Measurements from ENCODE around the gene KDM6A. TPM values are rescaled to one million over a fixed set of nuclear protein-coding genes. Genes with fewer than 3 reads are reported as not detected.

Gene KDM6A
- total and polyA plus RNA-seq, 2 donors (not counting 1 experiment from before 2014, with no cell fraction given), result 13.8 to 28.4 TPM

DNA sequence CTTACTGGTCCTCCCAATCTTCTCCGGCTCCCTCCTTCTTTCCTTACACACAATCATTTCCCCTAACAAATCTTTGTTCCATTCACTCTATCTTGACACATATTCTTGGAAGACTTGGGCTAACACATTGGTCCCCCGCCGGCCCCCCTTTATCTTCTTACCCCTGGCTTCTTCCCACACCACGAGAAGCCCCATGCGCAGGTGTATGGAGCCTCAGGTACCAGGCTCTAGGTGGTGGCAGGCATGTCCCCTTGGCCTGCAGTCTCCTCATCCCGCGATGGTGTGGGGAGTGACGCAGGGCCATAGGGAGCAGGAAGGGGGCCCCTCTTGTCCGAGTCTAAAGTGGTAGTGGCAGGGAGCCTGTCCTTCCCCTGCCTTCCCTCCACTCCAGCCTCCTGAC, 277.8 kb downstream of the KDM6A start:
- Histone ChIP-seq H3K9me3 (ENCODE audit: control insufficient read depth, insufficient read depth, low read depth, low read length) (no peaks in the 10 kb centered on the region), H3K79me2 (ENCODE audit: control insufficient read depth, insufficient read depth, low read length) (no peaks in the 10 kb centered on the region), H3K4me2 (ENCODE audit: extremely low read depth, insufficient read depth, low read length) (no peak overlapping the region), H3K27me3 (ENCODE audit: control insufficient read depth, insufficient read depth, low read length) (no peaks in the 10 kb centered on the region), H3K4me1 (ENCODE audit: control insufficient read depth, extremely low read depth, insufficient read depth, low read length) (no peaks in the 10 kb centered on the region), H3K36me3 (ENCODE audit: control insufficient read depth, insufficient read depth, low read length) (no peaks in the 10 kb centered on the region), H4K20me1 (ENCODE audit: control insufficient read depth, extremely low read depth, insufficient read depth, low read length) (no peaks in the 10 kb centered on the region), H2AFZ (ENCODE audit: low read length) (no peak overlapping the region), H3K27ac (ENCODE audit: insufficient read depth, low read length) (no peak overlapping the region), H3K4me3 (replicated peaks in 1 of 4; ENCODE audit: control extremely low read depth in 1 of 4, insufficient read depth in 1 of 4, low read depth in 3 of 4, low read length in 4 of 4) (no peak overlapping the region), H3K9ac (ENCODE audit: insufficient read depth, low read length) (no peak overlapping the region)
- TF ChIP-seq, protein P1, sequence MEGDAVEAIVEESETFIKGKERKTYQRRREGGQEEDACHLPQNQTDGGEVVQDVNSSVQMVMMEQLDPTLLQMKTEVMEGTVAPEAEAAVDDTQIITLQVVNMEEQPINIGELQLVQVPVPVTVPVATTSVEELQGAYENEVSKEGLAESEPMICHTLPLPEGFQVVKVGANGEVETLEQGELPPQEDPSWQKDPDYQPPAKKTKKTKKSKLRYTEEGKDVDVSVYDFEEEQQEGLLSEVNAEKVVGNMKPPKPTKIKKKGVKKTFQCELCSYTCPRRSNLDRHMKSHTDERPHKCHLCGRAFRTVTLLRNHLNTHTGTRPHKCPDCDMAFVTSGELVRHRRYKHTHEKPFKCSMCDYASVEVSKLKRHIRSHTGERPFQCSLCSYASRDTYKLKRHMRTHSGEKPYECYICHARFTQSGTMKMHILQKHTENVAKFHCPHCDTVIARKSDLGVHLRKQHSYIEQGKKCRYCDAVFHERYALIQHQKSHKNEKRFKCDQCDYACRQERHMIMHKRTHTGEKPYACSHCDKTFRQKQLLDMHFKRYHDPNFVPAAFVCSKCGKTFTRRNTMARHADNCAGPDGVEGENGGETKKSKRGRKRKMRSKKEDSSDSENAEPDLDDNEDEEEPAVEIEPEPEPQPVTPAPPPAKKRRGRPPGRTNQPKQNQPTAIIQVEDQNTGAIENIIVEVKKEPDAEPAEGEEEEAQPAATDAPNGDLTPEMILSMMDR (conservative IDR thresholded peaks at IDR 0.05 in 1 of 2, IDR thresholded peaks at IDR 0.05 in 1 of 2; ENCODE audit: low read depth in 1 of 2, low read length in 2 of 2), result no peak
- TF ChIP-seq EZH2 (IDR thresholded peaks at IDR 0.05; ENCODE audit: low read length, missing control alignments), result no peak
- DNase-seq (ENCODE audit: low read depth in 2 of 2), result no peak

DNA sequence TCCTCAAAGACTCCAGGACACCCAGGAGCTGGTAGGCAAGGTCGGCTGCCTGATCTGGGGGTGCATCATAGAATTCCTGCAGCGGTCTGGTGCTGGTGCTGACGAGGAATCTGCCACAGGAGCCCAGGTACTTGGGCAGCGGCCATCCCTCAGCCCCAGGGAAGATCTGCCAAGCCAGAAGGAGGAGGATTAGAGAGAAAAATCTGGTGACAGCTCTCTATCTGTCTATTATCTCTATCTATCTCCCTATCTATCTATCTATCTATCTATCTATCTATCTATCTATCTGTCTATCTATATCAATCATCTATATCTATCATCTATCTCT, 281.0 kb downstream of the KDM6A start:
- Histone ChIP-seq H3K4me2 (ENCODE audit: extremely low read depth, insufficient read depth, low read length) (no peak overlapping the region), H3K4me1 (ENCODE audit: control insufficient read depth, extremely low read depth, insufficient read depth, low read length) (no peaks in the 10 kb centered on the region), H3K27me3 (ENCODE audit: control insufficient read depth, insufficient read depth, low read length) (no peaks in the 10 kb centered on the region), H2AFZ (ENCODE audit: low read length) (no peak overlapping the region), H3K9ac (ENCODE audit: insufficient read depth, low read length) (no peak overlapping the region), H3K79me2 (ENCODE audit: control insufficient read depth, insufficient read depth, low read length) (no peaks in the 10 kb centered on the region), H3K36me3 (ENCODE audit: control insufficient read depth, insufficient read depth, low read length) (no peaks in the 10 kb centered on the region), H3K4me3 (replicated peaks in 1 of 4; ENCODE audit: control extremely low read depth in 1 of 4, insufficient read depth in 1 of 4, low read depth in 3 of 4, low read length in 4 of 4) (no peak overlapping the region), H3K27ac (ENCODE audit: insufficient read depth, low read length) (no peak overlapping the region), H4K20me1 (ENCODE audit: control insufficient read depth, extremely low read depth, insufficient read depth, low read length) (no peaks in the 10 kb centered on the region), H3K9me3 (ENCODE audit: control insufficient read depth, insufficient read depth, low read depth, low read length) (no peaks in the 10 kb centered on the region)
- DNase-seq (ENCODE audit: low read depth in 2 of 2), result no peak
- TF ChIP-seq, protein P1 (conservative IDR thresholded peaks at IDR 0.05 in 1 of 2, IDR thresholded peaks at IDR 0.05 in 1 of 2; ENCODE audit: low read depth in 1 of 2, low read length in 2 of 2), result no peak
- no peak for TF ChIP-seq EZH2 (IDR thresholded peaks at IDR 0.05; ENCODE audit: low read length, missing control alignments)

- Histone ChIP-seq H3K79me2 (ENCODE audit: control insufficient read depth, insufficient read depth, low read length) (no peaks in the 10 kb centered on the region), H3K9ac (ENCODE audit: insufficient read depth, low read length) (no peak overlapping the region), H3K36me3 (ENCODE audit: control insufficient read depth, insufficient read depth, low read length) (no peaks in the 10 kb centered on the region), H4K20me1 (ENCODE audit: control insufficient read depth, extremely low read depth, insufficient read depth, low read length) (no peaks in the 10 kb centered on the region), H3K4me2 (ENCODE audit: extremely low read depth, insufficient read depth, low read length) (no peak overlapping the region), H3K9me3 (ENCODE audit: control insufficient read depth, insufficient read depth, low read depth, low read length) (no peaks in the 10 kb centered on the region), H3K27ac (ENCODE audit: insufficient read depth, low read length) (no peak overlapping the region), H3K4me1 (ENCODE audit: control insufficient read depth, extremely low read depth, insufficient read depth, low read length) (no peaks in the 10 kb centered on the region), H2AFZ (ENCODE audit: low read length) (no peak overlapping the region), H3K4me3 (replicated peaks in 1 of 4; ENCODE audit: control extremely low read depth in 1 of 4, insufficient read depth in 1 of 4, low read depth in 3 of 4, low read length in 4 of 4) (no peak overlapping the region), H3K27me3 (ENCODE audit: control insufficient read depth, insufficient read depth, low read length) (no peaks in the 10 kb centered on the region)
- no peak for TF ChIP-seq EZH2 (IDR thresholded peaks at IDR 0.05; ENCODE audit: low read length, missing control alignments)
- TF ChIP-seq, protein P1 (conservative IDR thresholded peaks at IDR 0.05 in 1 of 2, IDR thresholded peaks at IDR 0.05 in 1 of 2; ENCODE audit: low read depth in 1 of 2, low read length in 2 of 2), result no peak
- DNase-seq (ENCODE audit: low read depth in 2 of 2), result no peak
Observed at GRCh38 chrX:45154462-45154861, 281.5 kb downstream of the KDM6A start.
